GM19099 (cell line): Measurements from ENCODE around the gene INMT.

Source experiments
- POLR2A ChIP-seq: IDR thresholded peaks from 3 replicates; pipeline ENCODE4 v1.6.1; 2011; ENCODE audit warnings: low read depth; ENCODE audit not compliant: insufficient read length; ENCODE audit errors: extremely low read depth

The INMT gene

DNA sequence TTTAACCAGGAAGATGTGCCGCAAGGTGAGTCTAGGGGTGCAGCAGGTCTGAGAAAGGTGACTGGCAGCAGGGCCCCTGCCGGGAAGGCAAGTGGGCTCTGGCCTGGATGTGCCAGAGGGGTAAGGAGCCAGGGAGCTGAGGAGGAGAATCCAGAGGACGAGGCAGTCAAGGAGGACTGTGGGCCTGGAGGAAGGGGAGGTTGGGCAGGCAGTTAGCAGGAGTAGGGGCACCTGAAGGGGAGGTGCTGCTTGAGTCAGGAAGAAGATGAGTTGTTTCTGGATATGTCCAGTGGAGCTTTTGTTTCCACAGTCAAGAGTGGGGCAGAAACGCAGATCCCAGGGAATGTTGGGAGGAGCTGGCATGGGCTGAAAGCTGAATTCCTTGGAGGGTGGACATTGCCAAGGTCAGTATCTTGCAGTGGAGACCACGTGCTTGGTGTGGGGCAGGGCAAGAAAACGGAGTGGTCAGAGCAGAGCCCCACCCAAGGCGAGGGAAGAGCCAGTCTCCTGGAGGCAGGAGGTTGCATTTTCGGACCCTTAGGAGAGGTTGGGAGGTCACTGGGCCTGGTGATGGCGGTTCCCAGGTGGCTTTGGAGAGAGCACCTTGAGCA, 53.3 kb downstream of the INMT start:
- TF ChIP-seq POLR2A, result no peak

DNA sequence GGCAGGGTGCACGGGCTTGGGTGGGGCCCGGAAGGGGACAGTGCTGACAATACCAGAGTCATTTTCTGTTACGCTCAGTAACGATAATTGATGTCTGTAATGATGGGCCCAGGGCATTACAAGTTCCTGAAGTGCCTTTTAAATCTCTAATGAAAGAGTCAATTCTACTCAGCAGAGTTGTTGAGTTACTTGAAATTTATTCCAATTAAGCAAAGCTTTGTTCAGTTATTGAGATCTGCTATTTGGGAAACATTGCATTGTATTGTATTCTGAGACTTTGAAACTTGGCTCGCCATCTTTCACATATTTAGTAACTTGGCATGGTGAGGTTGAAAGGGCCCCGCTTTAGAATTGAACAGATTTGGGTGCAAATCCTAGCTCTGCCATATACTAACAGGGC, 54.0 kb downstream of the INMT start:
- TF ChIP-seq POLR2A, result no peak
